Measurements from ENCODE around the gene AKAP10.

DNA sequence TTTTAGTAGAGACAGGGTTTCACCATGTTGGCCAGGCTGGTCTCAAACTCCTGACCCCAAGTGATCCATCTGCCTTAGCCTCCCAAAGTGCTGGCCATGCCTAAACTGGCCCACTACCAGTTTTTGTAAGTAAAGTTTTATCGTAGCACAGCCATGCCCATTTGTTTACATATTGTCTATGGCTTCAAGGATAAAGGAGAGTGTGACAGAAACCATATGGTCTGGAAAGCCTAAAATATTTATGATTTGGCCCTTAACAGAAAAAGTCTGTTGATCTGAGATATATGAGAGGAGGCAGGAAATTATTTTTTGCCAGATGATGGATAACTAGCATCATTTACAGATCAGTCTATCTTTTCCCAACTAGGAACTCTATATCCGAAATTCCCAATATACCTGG is 4.5 kb downstream of the AKAP10 start:
- TF ChIP-seq POLR2AphosphoS5 (IDR thresholded peaks at IDR 0.05; ENCODE audit: low read depth, low read length) (no peak), SP1 (IDR thresholded peaks at IDR 0.05; ENCODE audit: low read depth) (no peak), EZH2 (IDR thresholded peaks at IDR 0.05) (no peak), FOSL1 (IDR thresholded peaks at IDR 0.05; ENCODE audit: low read depth) (no peak), SIN3A (IDR thresholded peaks at IDR 0.05; ENCODE audit: low read depth) (no peak), POLR2A (IDR thresholded peaks at IDR 0.05; ENCODE audit: borderline replicate concordance, extremely low read depth, insufficient read depth, insufficient read length) (no peak), TCF7L2 (IDR thresholded peaks at IDR 0.05; ENCODE audit: borderline replicate concordance, extremely low read depth, insufficient read depth, insufficient read length) (no peak), RAD21 (IDR thresholded peaks at IDR 0.05; ENCODE audit: low read depth) (no peak), CEBPB (IDR thresholded peaks at IDR 0.05; ENCODE audit: low read depth) (no peak), YY1 (IDR thresholded peaks at IDR 0.05; ENCODE audit: extremely low read depth, insufficient replicate concordance, low read depth, low read length) (no peak)
- TF ChIP-seq, protein P1, sequence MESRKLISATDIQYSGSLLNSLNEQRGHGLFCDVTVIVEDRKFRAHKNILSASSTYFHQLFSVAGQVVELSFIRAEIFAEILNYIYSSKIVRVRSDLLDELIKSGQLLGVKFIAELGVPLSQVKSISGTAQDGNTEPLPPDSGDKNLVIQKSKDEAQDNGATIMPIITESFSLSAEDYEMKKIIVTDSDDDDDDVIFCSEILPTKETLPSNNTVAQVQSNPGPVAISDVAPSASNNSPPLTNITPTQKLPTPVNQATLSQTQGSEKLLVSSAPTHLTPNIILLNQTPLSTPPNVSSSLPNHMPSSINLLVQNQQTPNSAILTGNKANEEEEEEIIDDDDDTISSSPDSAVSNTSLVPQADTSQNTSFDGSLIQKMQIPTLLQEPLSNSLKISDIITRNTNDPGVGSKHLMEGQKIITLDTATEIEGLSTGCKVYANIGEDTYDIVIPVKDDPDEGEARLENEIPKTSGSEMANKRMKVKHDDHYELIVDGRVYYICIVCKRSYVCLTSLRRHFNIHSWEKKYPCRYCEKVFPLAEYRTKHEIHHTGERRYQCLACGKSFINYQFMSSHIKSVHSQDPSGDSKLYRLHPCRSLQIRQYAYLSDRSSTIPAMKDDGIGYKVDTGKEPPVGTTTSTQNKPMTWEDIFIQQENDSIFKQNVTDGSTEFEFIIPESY (IDR thresholded peaks at IDR 0.05; ENCODE audit: extremely low read depth, insufficient replicate concordance, low read length), result no peak
- TF ChIP-seq, protein P2, sequence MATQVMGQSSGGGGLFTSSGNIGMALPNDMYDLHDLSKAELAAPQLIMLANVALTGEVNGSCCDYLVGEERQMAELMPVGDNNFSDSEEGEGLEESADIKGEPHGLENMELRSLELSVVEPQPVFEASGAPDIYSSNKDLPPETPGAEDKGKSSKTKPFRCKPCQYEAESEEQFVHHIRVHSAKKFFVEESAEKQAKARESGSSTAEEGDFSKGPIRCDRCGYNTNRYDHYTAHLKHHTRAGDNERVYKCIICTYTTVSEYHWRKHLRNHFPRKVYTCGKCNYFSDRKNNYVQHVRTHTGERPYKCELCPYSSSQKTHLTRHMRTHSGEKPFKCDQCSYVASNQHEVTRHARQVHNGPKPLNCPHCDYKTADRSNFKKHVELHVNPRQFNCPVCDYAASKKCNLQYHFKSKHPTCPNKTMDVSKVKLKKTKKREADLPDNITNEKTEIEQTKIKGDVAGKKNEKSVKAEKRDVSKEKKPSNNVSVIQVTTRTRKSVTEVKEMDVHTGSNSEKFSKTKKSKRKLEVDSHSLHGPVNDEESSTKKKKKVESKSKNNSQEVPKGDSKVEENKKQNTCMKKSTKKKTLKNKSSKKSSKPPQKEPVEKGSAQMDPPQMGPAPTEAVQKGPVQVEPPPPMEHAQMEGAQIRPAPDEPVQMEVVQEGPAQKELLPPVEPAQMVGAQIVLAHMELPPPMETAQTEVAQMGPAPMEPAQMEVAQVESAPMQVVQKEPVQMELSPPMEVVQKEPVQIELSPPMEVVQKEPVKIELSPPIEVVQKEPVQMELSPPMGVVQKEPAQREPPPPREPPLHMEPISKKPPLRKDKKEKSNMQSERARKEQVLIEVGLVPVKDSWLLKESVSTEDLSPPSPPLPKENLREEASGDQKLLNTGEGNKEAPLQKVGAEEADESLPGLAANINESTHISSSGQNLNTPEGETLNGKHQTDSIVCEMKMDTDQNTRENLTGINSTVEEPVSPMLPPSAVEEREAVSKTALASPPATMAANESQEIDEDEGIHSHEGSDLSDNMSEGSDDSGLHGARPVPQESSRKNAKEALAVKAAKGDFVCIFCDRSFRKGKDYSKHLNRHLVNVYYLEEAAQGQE (IDR thresholded peaks at IDR 0.05; ENCODE audit: low read depth), result no peak
- TF ChIP-seq, protein P3, sequence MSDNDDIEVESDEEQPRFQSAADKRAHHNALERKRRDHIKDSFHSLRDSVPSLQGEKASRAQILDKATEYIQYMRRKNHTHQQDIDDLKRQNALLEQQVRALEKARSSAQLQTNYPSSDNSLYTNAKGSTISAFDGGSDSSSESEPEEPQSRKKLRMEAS (IDR thresholded peaks at IDR 0.05), result no peak
- TF ChIP-seq, protein P4, sequence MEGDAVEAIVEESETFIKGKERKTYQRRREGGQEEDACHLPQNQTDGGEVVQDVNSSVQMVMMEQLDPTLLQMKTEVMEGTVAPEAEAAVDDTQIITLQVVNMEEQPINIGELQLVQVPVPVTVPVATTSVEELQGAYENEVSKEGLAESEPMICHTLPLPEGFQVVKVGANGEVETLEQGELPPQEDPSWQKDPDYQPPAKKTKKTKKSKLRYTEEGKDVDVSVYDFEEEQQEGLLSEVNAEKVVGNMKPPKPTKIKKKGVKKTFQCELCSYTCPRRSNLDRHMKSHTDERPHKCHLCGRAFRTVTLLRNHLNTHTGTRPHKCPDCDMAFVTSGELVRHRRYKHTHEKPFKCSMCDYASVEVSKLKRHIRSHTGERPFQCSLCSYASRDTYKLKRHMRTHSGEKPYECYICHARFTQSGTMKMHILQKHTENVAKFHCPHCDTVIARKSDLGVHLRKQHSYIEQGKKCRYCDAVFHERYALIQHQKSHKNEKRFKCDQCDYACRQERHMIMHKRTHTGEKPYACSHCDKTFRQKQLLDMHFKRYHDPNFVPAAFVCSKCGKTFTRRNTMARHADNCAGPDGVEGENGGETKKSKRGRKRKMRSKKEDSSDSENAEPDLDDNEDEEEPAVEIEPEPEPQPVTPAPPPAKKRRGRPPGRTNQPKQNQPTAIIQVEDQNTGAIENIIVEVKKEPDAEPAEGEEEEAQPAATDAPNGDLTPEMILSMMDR (IDR thresholded peaks at IDR 0.05 in 2 of 3, conservative IDR thresholded peaks at IDR 0.05 in 1 of 3; ENCODE audit: borderline replicate concordance in 1 of 3, insufficient read depth in 1 of 3, low read depth in 2 of 3, low read length in 2 of 3), result no peak
